GM18507 (cell line): ENCODE data around the gene AFTPH.
A peak's percentile ranks its signal among the peaks of the same experiment; 100 is the strongest.

Source experiments
- DNase-seq: peaks from one replicate; pipeline ENCODE4 v3.0.0; 2011; ENCODE audit warnings: low read depth; ENCODE audit not compliant: insufficient read length; ENCODE audit errors: extremely low spot score
- FAIRE-seq: peaks from 2 replicates; lab custom pipeline; 2011; peaks lifted over from hg19 to GRCh38; lab: Jason Lieb, UNC

The AFTPH gene

GRCh38 chr2:64625299-64626145 is 101.4 kb downstream of the AFTPH start:
- FAIRE-seq (no peak), DNase-seq (no peak)

GRCh38 chr2:64626146-64626809 is 102.2 kb downstream of the AFTPH start:
- FAIRE-seq (no peak), DNase-seq (no peak)

- no peak for FAIRE-seq
These were observed 103.0 kb downstream of the AFTPH start for GRCh38 chr2:64626963-64627760.

GRCh38 chr2:64627860-64628841 is 104.0 kb downstream of the AFTPH start:
- no peak for DNase-seq
- FAIRE-seq: no peak

More at GRCh38 chr2:64626963-64627760, 103.0 kb downstream of the AFTPH start:
- no peak for DNase-seq

- DNase-seq (no peak), FAIRE-seq (no peak)
These were observed 105.2 kb downstream of the AFTPH start for GRCh38 chr2:64629329-64629781.

GRCh38 chr2:64629875-64630274 is 105.7 kb downstream of the AFTPH start:
- FAIRE-seq: no peak

GRCh38 chr2:64630752-64631151 is 106.6 kb downstream of the AFTPH start:
- FAIRE-seq: no peak

More at GRCh38 chr2:64629875-64630274, 105.7 kb downstream of the AFTPH start:
- DNase-seq: no peak

GRCh38 chr2:64631771-64632170 is 107.6 kb downstream of the AFTPH start:
- FAIRE-seq (no peak), DNase-seq (no peak)

More at GRCh38 chr2:64630752-64631151, 106.6 kb downstream of the AFTPH start:
- no peak for DNase-seq

- DNase-seq: no peak
- no peak for FAIRE-seq
These were observed 109.0 kb downstream of the AFTPH start for GRCh38 chr2:64632835-64633819.

- no peak for DNase-seq
- FAIRE-seq: no peak
These were observed 110.5 kb downstream of the AFTPH start for GRCh38 chr2:64634345-64635267.

GRCh38 chr2:64635976-64636911 is 112.1 kb downstream of the AFTPH start:
- FAIRE-seq (no peak), DNase-seq (peak; percentile 55)

GRCh38 chr2:64637000-64637635 is 113.0 kb downstream of the AFTPH start:
- FAIRE-seq (peak; percentile 93), DNase-seq (no peak)

GRCh38 chr2:64637931-64638330 is 113.8 kb downstream of the AFTPH start:
- DNase-seq (no peak), FAIRE-seq (no peak)

GRCh38 chr2:64638502-64639120 is 114.5 kb downstream of the AFTPH start:
- no peak for DNase-seq
- FAIRE-seq: peak; percentile 26

- FAIRE-seq: no peak
- DNase-seq: no peak
These were observed 115.6 kb downstream of the AFTPH start for GRCh38 chr2:64639691-64640090.
